Erythroblast (primary cell): ENCODE data around the gene POU1F1.

Experiments used
- GATA1 ChIP-seq: IDR thresholded peaks from 2 replicates; pipeline ENCODE4 v1.6.1; 2011; ENCODE audit warnings: low read depth, mild to moderate bottlenecking, control low read depth, low read length, moderate library complexity
- POLR2A ChIP-seq: IDR thresholded peaks from 2 replicates; pipeline ENCODE4 v1.6.1; 2011; ENCODE audit warnings: mild to moderate bottlenecking, low read length

DNA sequence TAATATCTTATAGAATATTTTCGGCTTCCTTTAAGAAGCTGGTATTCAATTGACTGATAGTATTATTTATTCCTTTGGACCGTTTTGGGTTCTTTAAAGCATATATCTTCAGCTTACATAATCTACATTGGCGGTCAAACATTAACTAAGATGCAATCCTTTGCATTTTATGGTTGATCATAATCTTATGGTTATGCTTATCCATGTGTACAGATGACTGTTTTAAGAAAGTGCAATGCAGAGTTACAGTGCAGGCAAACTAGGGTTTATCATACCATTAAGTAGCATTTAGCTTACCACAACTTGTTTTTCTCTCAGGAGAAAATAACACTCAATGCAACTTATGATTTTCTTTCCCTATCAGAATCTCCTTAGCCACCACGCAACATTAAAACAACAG, 41.4 kb upstream of the POU1F1 start:
- TF ChIP-seq POLR2A (no peak), GATA1 (no peak)
